GM13976 (cell line): ENCODE data around the gene OGT.
"Not testable (repeated sequence)": the region's sequence is repeated elsewhere in the genome, so short reads cannot be mapped to it uniquely, and the experiment has no call there.

Source experiments
- DNase-seq: peaks from one replicate; pipeline ENCODE4 v3.0.0; 2012; ENCODE audit warnings: low spot score
- CTCF ChIP-seq: IDR thresholded peaks from 2 replicates; pipeline ENCODE4 v1.5.1; 2012; ENCODE audit warnings: borderline replicate concordance, mild to moderate bottlenecking; ENCODE audit not compliant: insufficient read depth; ENCODE audit errors: extremely low read depth, missing control alignments, control extremely low read depth
- in situ Hi-C: fragments of 300-500 bp; cut with MboI; formaldehyde crosslinking; loops from one replicate; pipeline ENCODE4 v1.12.0; 2022; ENCODE audit warnings: low sequenced_read_pairs, mixed read lengths, inconsistent platforms; ENCODE audit not compliant: unreplicated experiment

The OGT gene

GRCh38 chrX:71546879-71547278, 14.0 kb downstream of the OGT start:
- in situ Hi-C loops = no loop called here
- TF ChIP-seq CTCF = no peak
- no peak for DNase-seq

- in situ Hi-C loops = no loop called here
- no peak for TF ChIP-seq CTCF
- no peak for DNase-seq
Observed at GRCh38 chrX:71547339-71547738, 14.4 kb downstream of the OGT start.

GRCh38 chrX:71549986-71550385, 17.1 kb downstream of the OGT start:
- DNase-seq = no peak
- TF ChIP-seq CTCF = no peak
- in situ Hi-C loops = no loop called here

- in situ Hi-C loops = no loop called here
- DNase-seq = no peak
- TF ChIP-seq CTCF = no peak
Observed at GRCh38 chrX:71550578-71550977, 17.7 kb downstream of the OGT start.

GRCh38 chrX:71556036-71556435, 23.1 kb downstream of the OGT start:
- in situ Hi-C loops = no loop called here
- no peak for TF ChIP-seq CTCF
- no peak for DNase-seq

GRCh38 chrX:71558920-71559319, 26.0 kb downstream of the OGT start:
- TF ChIP-seq CTCF = no peak
- in situ Hi-C loops = no loop called here
- DNase-seq = no peak

GRCh38 chrX:71559773-71560172, 26.9 kb downstream of the OGT start:
- in situ Hi-C loops, DNase-seq: not testable (repeated sequence)
